Measurements from ENCODE around the gene PPIE.
"Not testable (repeated sequence)": the region's sequence is repeated elsewhere in the genome, so short reads cannot be mapped to it uniquely, and the experiment has no call there.

PPIE gene

DNA sequence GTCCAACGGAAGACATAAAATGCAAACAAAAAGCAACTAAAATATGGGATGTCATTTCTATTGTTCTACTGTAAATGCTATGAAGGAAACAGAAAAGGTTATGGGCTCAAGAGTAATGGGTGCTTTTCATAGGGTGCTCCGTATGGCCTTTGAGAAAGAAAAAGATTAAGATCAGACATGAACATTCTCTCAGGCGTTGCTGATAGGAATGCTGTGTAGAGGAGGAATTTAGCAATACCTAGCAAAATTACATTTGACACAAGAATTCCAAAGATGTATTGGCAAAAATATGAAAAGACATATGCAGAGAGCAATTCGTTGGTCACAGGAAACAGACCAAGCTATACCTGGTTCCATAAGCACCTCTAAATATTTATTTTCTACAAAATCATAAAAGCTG lies 38.2 kb downstream of the PPIE start:
- no peak for DNase-seq (ENCODE audit: low read depth in 1 of 2, low spot score in 1 of 2)

- no peak for DNase-seq (ENCODE audit: low read depth in 1 of 2, low spot score in 1 of 2)
These were observed 38.6 kb downstream of the PPIE start for GRCh38 chr1:39777306-39777705.

- not testable (repeated sequence) for DNase-seq (ENCODE audit: low read depth in 1 of 2, low spot score in 1 of 2)
These were observed 39.2 kb downstream of the PPIE start for GRCh38 chr1:39777896-39778295.

DNA sequence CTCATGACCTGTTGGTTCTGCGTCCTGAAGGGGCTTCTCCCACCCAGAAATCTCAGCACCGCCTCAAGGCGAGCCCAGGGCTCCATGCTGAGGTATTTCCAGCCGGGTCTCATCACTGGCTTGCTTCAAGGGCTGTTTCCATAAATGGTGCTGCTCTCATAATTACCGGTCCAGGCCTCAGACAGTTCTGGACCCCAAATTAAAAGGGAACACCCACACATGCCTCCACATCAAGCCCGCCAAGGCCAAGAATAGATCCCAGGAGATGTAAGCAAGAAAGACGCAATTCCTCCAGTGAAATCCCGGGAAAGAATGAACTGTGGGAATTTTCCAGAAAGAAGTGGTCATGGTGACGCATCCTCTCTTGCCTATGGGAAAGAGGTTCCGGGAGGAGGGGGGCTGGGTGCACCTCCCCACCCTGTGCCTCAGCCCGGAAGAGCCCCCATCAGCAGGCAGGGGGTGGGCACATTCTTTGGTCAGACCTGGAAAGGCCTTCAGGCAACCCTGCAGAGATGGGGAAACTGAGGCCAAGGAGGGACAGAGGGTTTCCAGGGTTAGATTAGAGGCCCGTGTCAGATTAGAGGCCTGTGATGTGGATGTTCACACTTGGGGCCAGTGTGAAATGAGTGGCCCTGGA lies 39.9 kb downstream of the PPIE start:
- not testable (repeated sequence) for DNase-seq (ENCODE audit: low read depth in 1 of 2, low spot score in 1 of 2)

- no peak for DNase-seq (ENCODE audit: low read depth in 1 of 2, low spot score in 1 of 2)
These were observed 40.5 kb downstream of the PPIE start for GRCh38 chr1:39779137-39779536.

DNA sequence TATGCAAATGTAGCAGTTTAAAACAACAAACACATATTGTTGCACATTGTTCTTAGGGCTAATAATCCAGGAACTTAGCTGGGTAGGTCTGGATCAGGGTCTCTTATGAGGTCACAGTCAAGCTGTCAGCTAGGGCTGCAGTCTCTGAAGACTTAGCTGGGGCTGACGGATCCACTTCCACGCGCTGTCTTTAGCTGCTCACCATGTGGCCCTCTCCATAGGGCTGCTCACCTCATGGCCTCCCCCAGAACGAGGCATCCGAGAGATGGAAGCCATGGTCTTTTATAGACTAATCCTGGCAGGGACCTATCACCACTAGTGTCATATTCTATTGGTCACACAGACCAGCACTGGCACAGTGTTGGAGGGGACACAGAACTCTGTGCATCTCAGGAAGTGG lies 41.1 kb downstream of the PPIE start:
- no peak for DNase-seq (ENCODE audit: low read depth in 1 of 2, low spot score in 1 of 2)

GRCh38 chr1:39781349-39781715 lies 42.6 kb downstream of the PPIE start:
- DNase-seq (ENCODE audit: low read depth in 1 of 2, low spot score in 1 of 2), result no peak

DNA sequence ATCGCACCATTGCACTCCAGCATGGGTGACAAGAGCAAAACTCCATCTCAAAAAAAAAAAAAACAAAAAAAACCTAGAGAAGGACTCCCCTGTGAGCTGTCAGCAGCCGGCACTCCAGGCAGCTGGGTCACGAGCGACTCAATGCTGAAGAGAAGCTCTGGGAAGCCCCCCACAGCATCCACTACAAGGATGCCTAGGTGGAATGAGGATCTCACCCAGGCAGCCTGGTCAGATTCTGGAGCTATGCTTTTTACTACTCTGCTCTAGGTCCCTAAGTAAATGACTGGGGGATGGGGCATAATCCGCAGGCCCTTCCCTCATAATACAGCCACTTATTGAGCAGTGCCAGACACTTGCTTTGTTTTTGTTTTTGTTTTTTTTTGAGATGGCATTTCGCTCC lies 43.4 kb downstream of the PPIE start:
- no peak for DNase-seq (ENCODE audit: low read depth in 1 of 2, low spot score in 1 of 2)

- not testable (repeated sequence) for DNase-seq (ENCODE audit: low read depth in 1 of 2, low spot score in 1 of 2)
These were observed 44.0 kb downstream of the PPIE start for GRCh38 chr1:39782685-39783084.

- DNase-seq (ENCODE audit: low read depth in 1 of 2, low spot score in 1 of 2), result not testable (repeated sequence)
These were observed 47.8 kb downstream of the PPIE start for GRCh38 chr1:39786303-39787107.

GRCh38 chr1:39787108-39787375 lies 48.4 kb downstream of the PPIE start:
- not testable (repeated sequence) for DNase-seq (ENCODE audit: low read depth in 1 of 2, low spot score in 1 of 2)

DNA sequence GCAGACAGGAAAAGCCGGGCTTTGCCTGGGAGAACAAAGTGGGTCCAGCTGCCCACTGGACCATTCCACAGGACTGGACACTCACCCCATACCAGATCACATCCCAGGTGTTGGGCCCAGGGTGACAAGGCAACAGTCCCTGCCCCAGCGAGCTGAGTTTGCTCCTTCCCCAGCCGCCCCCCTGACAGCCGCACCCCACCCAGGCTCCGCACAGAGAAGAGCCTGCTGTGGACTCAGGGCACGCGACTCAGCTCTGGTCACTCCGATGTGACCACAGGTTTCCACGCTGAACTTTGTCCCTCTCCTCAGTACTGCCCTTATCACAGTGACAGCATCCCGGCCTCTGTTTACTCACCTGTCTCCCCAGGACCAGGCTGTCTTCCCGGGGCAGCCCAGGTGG lies 48.8 kb downstream of the PPIE start:
- no peak for DNase-seq (ENCODE audit: low read depth in 1 of 2, low spot score in 1 of 2)

- not testable (repeated sequence) for DNase-seq (ENCODE audit: low read depth in 1 of 2, low spot score in 1 of 2)
These were observed 49.3 kb downstream of the PPIE start for GRCh38 chr1:39787964-39788363.

GRCh38 chr1:39788426-39788757 lies 49.7 kb downstream of the PPIE start:
- DNase-seq (ENCODE audit: low read depth in 1 of 2, low spot score in 1 of 2), result no peak

DNA sequence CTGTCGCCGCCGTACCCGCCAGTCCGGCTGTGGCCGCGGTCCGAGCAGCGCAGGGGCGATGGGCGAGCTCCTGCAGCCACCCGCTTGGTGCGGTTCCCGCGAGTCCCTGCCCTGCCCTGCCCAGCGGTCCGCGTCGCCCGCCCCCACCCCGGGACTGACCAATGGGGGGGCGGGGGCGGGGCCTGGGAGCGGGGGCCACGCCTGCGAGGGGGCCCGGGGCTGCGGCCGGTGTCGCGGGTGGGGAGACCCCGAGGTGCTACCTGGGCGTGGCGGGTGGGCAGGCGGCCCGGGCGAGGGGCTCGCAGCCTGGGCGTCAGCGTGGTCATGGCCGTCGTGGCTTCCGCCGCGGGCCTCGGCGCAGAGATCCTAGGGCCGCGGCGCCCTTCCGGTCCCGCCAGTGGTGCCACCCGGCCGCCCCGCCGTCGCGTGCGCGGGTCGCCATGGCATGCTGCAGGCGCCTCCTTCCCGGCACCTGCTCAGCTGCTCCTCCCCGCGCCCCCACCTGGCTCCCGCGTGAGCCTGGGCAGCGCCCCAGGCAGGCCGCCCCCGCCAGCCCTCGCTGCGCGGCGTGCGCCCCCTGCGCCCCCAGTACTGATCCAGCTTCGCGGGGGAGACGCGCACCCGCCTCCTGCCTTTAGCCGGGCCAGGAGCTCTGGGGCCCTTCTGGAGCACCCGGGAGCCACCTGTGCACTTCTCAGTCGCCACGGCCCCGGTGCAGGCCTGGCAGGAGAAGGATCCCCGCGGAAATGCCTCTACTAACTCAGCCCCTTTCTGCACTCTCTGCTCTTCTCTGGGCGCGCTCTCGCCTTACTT lies 50.3 kb downstream of the PPIE start, which contains the start of gene BMP8B:
TSS of gene BMP8B (minus strand) at position 108 of the 813 bp plus-strand sequence. CDS start 380 bp downstream, outside the sequence.
- DNase-seq (ENCODE audit: low read depth in 1 of 2, low spot score in 1 of 2), result peak; percentile 17 to 20

DNA sequence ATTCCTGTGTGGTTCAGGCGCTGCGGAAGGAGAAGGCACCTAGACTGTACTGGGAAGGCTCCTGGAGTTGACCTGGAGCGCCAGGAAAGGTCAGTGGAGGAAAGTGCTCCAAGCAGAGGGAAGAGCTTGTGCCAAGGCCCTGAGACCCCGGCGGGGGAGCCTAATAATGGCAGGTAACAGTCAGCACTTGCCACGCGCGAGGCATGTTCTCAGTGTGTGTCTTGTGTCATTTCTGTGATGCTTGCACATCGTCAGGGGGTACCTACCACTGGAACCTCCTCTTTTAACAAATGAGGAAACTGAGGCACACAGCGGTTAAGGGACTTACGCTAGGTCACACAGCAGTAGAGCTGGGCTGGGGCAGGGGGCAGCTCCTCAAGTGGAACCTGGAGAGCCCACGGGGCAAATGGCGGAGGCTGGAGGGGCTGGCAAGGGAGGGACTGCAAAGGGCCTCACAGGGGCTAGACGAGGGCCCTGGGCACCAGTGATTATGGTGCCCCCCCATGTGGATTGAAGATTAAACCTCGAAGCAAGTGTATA lies 51.0 kb downstream of the PPIE start:
- no peak for DNase-seq (ENCODE audit: low read depth in 1 of 2, low spot score in 1 of 2)

DNA sequence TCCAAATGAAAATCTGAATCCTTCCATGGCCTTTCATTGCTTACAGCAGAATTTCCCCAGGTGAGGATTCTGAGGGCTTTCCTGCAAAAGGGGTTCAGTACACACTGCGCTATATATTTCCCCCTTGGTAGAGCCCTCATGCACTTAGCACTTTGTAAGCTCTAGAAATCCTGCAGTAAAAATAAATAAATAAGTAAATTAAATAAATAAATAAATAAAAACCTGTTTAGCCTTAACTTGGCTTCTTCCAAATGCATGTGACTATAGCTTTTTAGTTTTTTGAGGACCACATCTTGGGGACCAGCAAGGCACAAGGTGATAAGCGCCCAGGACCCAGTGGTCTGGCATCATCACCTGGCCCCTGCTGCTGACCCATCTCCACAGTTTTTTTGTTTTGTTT lies 53.2 kb downstream of the PPIE start:
- no peak for DNase-seq (ENCODE audit: low read depth in 1 of 2, low spot score in 1 of 2)

DNA sequence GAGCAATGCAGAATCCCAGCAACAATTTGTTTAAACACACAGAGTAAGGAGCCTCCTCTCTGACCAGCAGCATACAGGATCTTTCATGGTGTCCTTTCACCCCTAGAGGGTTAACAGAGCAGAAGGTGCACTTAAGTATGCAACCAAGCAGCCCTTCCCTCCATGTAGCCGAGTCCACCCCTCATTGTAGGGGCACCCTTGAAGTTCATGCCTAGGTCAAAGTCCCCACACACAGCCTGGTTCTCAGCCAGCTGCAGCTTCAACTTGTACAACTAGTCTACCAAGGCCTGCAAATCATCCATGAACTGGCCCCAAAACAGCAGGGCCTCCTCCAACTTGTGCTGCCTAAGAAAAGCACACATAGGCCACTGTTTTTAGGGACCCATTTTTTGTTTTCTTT lies 57.0 kb downstream of the PPIE start:
- DNase-seq (ENCODE audit: low read depth in 1 of 2, low spot score in 1 of 2), result no peak

- peak; percentile 78 to 82 for DNase-seq (ENCODE audit: low read depth in 1 of 2, low spot score in 1 of 2)
These were observed 60.4 kb downstream of the PPIE start for GRCh38 chr1:39798859-39799769.

DNA sequence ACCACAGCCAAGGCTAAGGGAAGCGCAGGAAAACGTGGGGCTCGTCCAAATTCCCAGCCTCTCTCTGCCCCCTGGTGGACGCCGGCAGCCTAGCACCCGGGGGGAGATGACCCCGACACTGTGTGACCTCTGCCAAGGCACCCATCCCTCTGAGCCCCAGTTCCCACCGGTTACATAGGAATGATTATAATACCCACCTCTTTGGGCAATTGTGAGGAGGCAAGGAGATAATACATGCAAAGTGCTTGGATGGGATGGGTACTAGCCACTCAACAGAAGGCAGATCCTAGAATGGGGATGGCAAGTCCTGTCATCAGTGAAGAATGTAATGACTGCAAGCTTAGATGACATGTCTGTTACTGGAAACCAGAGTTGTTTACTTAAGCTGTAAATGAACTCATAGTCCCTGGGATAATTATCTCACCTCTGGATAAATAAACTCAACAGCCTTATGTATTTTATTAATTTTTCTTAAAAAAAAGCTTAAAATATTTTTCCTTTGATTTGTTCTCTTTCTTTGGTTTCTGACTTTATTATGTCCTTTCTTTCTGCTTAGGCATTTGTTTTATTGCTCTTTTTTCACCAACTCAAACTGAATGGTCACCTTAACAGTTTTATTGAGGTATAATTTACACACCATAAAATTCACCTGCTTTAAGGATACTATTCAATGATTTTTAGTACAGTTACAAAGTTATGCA lies 61.2 kb downstream of the PPIE start:
- peak; percentile 46 to 50 for DNase-seq (ENCODE audit: low read depth in 1 of 2, low spot score in 1 of 2)

Measured in activated T-helper 1 cell treated with anti-CD3 and anti-CD28 coated beads, Interleukin-2, amount 50 U/mL, for 16 hours (primary cell).